Prostate gland (tissue), 2 donors: ENCODE results near the gene RUNX2.

Experiments
- POLR2A ChIP-seq: fragments of 450-650 bp; IDR thresholded peaks from one replicate; pipeline ENCODE4 v1.6.1; 2016; ENCODE audit warnings: antibody characterized with exemption, mild to moderate bottlenecking
- POLR2AphosphoS5 ChIP-seq: sonication (generic); formaldehyde crosslinking; IDR thresholded peaks from one replicate; pipeline ENCODE4 v1.6.1; 2017; ENCODE audit warnings: antibody characterized with exemption
- TF ChIP-seq, protein P1 (sequence below), 4 experiments: fragments of 200-600 bp in 2 of 4; fragments of 450-650 bp in 2 of 4; sonication (generic) in 2 of 4; IDR thresholded peaks; 1 replicate in 3 of 4; 2 replicates in 1 of 4; pipeline ENCODE4 v1.5.1; 2016 to 2019; ENCODE audit warnings: antibody characterized with exemption in 4 of 4, mild to moderate bottlenecking in 2 of 4, moderate library complexity in 2 of 4

DNA sequence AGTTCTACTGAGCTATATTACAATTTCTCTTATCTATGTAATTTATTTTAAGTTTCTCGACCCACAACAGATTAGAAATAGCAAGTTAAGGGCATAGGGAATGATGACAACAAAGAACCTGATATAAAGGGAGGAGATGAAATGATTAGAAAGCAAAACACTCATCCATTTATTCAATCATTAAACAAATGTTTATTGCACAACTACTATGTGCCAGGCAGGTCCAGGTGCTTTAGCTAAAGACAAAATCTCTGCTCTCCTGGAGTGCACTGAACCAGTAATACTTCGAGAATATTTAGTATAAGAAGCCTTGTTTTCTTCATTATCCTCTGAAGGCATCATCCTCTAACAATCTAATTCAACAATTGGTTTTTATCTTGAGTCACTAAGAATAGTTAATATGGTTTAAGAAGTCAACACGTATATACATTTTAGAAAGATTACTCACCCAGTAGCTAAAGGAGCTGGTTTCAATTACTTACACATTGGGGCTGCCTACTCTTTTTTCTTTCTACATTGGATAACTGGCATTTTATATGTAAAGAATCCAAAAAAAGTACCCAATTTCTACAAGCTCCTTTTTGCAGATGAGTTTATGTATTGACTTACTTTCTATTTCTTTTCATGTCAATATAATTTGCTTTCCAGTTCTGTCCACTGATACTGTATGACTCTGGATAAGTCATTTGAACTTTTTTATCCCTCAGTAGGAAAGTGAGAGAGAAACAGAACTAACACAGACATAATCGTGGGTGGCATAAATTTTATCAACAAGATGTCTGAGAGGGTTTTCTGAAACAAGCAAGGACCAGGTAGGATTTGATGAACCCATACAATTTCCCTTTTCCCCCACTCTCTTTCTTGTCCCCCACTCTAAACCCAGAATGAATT is 375.0 kb downstream of the RUNX2 start:
- TF ChIP-seq, protein P1, sequence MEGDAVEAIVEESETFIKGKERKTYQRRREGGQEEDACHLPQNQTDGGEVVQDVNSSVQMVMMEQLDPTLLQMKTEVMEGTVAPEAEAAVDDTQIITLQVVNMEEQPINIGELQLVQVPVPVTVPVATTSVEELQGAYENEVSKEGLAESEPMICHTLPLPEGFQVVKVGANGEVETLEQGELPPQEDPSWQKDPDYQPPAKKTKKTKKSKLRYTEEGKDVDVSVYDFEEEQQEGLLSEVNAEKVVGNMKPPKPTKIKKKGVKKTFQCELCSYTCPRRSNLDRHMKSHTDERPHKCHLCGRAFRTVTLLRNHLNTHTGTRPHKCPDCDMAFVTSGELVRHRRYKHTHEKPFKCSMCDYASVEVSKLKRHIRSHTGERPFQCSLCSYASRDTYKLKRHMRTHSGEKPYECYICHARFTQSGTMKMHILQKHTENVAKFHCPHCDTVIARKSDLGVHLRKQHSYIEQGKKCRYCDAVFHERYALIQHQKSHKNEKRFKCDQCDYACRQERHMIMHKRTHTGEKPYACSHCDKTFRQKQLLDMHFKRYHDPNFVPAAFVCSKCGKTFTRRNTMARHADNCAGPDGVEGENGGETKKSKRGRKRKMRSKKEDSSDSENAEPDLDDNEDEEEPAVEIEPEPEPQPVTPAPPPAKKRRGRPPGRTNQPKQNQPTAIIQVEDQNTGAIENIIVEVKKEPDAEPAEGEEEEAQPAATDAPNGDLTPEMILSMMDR (IDR thresholded peaks at IDR 0.05) = no peak
- TF ChIP-seq POLR2AphosphoS5 (no peak), POLR2A (no peak)
